GM18499 (cell line): ENCODE measurements around the gene CDT1.

ENCODE experiments used
- ATAC-seq: cut with Tn5 transposase; IDR thresholded peaks from one replicate; pipeline ENCODE4 v1.9.1; 2021; ENCODE audit warnings: moderate number of reproducible peaks; ENCODE audit not compliant: insufficient read depth, unreplicated experiment

Gene CDT1

DNA sequence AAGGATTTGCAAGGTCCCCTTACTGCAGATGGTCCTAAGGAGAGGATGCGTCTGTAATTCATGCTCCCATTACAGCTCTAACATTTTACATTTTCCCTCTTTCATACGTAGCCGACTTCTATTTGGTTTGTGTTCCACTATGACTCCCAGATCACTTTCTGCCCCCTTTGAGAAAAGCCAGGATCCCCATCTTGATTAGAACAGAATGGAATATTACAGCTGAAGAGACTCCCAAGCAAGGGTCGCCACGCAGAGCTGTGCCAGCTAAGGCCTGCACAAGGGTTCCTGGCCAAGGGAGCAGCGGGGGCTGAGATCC lies 3.4 kb upstream of the CDT1 start:
- ATAC-seq = no peak

- ATAC-seq = no peak
Observed at GRCh38 chr16:88804173-88804551, 573 bp downstream of the CDT1 start.

- no peak for ATAC-seq
Observed at GRCh38 chr16:88804552-88805339, 1.2 kb downstream of the CDT1 start.

DNA sequence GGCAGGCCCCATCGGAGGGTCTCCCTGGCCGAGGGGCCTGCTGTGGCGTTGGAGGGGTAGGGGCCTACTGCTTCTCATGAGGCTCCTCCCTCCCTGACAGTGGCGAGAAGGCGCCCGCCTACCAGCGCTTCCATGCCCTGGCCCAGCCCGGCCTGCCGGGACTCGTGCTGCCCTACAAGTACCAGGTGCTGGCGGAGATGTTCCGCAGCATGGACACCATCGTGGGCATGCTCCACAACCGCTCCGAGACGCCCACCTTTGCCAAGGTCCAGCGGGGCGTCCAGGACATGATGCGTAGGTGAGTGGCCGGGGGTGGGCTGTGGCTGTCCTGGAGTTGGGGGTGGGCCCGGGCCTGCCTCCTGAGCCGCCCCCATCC lies 1.7 kb downstream of the CDT1 start:
- no peak for ATAC-seq

DNA sequence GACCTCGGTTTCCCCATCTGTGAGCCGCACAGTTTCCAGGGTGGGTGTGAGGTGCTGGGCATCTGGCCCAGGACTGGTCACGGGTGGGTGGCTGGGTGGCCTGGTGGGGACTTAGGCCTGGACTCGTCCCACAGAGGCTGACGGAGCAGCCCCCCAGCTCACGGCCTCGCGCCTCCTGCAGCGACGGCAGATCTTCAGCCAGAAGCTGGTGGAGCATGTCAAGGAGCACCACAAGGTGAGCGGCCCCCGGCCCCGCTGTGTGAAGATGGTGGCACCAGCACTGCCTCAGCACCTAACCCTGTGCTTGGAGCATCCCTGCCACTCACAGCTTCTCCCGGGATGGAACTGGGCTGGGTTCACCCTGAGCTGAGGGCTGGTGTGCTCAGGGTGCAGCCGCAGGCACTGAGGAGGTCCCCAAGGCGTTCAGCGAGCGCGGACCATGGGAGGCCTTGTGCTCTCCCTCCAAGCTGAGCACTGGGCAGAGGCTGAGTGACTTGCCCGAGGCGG lies 2.4 kb downstream of the CDT1 start:
- no peak for ATAC-seq

DNA sequence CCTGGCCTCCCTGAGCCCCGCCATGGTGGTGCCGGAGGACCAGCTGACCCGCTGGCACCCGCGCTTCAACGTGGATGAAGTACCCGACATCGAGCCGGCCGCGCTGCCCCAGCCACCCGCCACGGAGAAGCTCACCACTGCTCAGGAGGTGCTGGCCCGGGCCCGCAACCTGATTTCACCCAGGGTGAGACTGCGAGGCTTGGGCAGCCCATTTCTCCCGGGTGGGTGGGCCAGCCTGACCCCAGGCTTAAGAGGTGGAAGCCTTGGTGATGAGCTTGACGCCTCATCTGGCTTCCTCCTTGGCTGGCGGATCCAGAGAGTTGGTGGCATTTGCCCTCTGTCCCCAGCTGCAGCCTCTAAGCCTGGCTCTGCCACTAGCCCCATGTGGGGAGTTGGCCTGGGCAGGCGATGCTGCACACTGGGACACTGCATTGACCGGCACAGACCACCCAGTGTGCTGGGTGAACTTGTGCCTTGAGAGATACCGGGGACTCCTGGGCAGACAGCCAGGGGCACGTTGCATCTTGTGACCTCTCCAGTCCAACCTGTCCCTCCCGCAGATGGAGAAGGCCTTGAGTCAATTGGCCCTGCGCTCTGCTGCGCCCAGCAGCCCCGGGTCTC lies 3.0 kb downstream of the CDT1 start:
- ATAC-seq = no peak

DNA sequence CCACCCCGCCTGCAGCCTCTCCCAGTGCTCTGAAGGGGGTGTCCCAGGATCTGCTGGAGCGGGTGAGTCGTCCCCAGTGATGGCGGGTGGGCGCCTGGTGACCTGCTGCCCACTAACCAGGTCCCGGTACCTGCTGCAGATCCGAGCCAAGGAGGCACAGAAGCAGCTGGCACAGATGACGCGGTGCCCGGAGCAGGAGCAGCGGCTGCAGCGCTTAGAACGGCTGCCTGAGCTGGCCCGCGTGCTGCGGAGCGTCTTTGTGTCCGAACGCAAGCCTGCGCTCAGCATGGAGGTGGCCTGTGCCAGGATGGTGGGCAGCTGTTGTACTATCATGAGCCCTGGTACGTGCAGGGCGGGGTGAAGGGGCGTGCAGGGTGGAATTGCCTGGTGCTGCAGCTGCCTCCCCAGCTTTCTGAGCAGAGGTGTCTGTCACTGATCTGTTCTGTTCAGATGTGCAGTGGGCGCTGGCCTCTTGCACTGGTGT lies 3.6 kb downstream of the CDT1 start:
- no peak for ATAC-seq

DNA sequence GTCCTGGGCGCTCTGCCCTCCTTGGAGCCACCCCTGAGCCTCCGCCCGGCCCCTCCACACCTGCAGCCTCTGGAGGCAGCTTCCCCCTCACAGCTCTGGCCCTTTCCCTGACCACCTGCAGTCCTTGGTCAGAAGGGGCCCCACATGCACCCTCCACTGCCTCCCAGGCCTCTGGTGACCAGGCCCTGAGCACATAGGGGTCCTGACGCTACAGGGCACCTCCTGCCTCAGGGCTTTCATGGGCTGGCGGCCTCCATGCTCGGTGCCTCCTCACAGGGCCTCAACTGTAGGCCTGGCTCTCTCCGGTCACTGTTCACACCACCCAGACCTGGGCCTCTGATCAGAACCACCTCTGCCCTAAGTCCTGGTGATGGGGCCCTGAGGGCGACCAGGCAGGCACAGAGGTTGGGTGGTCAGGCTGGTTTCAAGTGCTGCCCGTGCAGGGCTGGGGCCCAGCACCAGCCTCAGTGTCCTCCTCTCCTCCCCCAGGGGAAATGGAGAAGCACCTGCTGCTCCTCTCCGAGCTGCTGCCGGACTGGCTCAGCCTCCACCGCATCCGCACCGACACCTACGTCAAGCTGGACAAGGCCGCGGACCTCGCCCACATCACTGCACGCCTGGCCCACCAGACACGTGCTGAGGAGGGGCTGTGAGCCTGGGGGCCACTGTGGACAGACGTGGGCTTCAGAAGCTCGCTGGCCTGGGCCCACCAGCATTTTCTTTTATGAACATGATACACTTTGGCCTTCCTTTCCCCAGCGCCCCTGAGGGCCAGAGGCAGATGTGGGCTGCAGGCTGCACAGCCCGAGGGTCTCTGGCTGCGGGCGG lies 4.3 kb downstream of the CDT1 start:
- ATAC-seq = no peak

GRCh38 chr16:88809068-88809675 lies 5.6 kb downstream of the CDT1 start:
- no peak for ATAC-seq

- no peak for ATAC-seq
Observed at GRCh38 chr16:88809676-88810165, 6.1 kb downstream of the CDT1 start.

DNA sequence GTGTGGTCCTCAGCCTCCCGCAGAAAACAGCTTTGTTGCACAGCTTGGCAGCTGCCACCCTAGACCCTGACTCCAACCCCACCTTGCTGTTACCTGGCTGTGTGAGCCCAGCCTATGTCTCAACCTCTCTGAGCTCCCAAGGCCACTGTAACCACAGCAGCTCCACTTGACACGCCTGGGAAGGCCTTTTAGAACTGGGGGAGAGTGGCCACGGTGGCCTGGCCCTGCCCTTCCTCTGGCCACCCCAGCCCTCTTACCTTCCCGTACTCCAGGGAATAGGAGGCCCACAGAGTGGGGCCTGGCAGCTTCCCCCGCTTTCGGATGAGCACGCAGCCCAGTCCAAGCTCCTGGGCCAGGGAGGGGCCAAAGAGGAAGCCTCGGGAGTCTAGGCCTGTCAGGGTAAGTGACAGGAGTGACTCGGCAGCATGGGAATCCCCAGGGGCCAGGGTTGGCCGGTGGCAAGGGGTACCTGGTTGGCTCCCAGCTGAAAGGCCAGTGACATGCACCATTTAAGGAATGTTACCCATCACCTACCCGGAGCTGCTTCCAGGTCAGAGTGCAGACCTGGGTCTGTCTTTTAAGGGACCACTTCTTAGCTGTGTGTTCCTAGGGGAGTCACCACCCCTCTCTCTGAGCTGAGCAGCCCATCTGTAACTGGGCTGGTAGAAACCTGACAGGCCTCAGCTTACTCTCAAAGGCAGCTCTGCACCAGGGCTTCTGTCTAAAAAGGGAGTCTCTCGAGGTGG lies 6.8 kb downstream of the CDT1 start:
- ATAC-seq = no peak

DNA sequence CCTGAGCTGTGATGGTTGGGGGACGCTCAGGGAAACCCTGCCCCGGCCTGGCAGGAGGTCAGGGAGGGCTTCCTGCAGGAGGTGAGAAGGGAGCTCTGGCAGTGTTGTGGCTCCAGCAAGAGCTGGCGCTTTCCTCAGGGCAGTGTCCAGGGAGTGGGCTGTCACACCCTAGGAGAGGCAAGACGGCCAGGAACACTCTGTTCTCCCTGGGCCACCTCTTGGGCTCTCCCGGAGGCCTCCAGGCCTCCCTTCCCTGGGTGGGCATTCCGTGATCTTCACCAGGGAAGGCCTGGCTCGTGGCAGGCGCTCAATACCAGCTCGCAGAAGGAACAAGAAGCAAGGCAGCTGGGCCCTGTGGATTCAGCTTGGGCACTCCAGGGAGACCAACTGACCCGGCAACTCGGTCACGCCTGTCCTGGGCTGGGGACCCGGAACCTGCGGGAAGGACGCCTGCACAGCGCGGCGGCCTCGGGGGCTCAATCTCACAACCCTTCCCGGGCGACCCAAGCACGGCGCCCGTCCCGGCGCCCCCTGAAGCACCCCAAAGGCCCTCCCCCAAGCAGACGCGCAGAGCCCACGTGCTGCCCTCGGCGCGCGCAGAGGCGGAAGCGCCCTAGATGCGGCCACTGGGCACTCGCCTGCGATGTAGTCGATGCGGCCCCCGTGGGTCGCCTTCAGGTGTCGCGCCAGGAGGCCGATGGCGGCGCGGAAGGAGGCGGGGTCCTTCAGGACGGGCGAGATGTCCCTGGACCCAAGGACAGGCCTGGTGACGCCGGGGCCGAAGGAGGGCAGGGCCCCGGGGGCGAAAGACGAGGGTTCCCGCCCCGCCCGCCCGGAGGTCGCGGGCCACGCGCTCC lies 7.6 kb downstream of the CDT1 start:
- peak; percentile 11 for ATAC-seq

DNA sequence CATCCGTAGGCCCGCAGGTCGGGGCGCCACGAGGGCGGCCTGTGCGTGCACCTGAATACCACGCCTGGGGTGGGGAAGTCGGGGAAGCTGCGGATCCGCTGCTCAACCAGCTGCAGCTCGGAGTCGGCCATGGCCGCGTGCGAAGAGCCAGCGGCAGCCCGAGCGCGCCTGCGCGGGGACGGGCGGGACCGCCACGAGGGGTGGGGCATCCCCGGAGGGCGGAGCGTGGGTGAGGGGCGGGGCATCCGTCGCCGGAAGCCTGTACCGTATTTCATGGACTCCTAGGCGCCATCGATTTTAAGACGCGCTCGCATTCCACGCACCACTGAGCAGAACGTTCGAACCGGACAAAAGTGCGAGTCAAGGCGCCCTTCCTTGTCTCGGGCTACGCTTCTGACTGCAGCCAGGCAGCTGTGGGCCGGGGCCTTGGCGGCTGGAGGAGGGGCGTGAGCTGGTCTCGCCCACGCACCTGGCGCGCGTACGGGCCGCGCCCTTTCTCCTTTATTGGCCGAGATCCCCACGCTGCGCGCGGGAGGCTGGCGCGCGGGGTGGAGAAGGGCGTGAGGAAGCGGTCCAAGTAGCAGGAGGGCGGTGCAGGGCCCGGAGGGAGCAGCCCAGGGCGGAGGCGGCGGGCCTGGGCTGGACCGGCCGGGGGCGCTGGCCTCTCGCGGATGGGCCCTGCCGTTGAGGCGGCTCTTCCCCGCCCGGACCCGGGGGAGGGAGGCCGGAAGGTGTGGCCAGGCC lies 8.4 kb downstream of the CDT1 start, which contains the start of gene APRT:
Gene APRT (minus strand): TSS at position 160 of the 744 bp plus-strand sequence. CDS start 29 bp downstream, at position 131.
- ATAC-seq = peak; percentile 40

DNA sequence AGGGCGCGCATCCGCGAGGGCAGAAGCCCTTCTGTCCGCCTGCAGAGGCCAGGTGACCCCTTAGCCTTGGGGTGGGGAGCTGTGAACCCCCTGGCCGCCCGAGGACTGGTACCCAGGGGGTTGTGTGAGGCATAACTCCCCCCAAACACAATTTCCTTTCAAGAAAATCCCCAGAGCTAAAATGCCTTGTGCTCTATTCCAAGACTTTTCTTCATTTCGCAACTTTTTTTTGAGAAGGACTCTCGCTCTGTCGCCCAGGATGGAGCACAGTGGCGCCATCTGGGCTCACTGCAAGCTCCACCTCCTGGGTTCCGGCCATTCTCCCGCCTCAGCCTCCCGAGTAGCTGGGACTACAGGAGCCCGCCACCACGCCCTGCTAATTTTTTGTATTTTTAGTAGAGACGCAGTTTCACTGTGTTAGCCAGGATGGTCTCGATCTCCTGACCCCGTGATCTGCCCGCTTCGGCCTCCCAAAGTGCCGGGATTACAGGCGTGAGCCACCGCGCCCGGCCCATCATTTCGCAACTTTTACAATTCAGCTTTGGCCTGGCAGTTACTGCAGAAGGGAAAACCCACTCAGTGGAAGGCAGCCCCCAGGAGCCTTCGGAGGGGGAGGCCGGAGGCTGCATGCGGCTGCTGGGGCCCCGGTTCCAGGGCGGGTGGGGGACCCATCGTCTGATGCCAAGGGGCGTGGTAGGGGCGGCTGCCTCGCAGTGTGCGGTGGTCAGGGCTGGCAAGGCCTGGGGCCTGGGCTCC lies 9.1 kb downstream of the CDT1 start:
- ATAC-seq = no peak

DNA sequence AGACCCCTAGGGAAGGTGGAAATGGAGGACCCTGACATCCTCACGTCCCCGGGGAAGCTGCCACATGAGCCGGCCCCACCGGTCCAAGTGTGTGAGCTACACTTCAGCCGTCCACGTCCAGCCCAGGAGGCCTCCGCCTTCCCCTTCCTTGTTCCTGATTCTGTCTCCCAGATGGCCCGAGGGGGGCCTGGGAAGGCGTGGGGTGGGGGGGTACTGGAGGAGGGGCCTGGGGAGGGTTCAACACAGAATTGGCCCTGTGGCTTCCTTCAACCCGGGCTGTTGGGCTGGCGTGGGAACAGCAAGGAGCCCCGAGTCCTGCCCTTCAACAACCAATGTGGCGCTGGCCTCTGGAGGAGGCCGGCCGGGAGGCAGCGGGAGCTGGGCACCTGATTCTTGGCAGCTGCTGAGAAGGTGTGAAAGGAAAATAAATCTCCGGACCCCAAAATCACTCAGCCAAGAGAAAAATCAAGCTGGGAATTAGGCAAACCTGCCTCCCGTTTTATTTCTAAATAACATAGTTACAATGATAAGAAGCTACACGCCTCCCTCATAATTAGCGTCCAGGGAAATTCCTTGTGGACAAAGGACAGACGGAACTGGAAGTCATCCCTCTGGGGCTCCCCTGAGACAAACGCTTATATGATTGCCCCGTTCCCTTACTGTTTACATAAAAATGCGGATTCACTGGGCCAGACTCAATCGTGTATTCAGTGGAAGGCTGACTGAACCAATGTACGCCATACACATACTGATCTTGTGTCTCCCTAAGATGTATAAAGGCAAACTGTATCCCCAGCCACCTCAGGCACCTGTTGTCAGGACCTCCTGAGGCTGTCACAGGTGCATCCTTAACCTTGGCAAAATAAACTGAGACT lies 9.9 kb downstream of the CDT1 start:
- ATAC-seq = no peak

DNA sequence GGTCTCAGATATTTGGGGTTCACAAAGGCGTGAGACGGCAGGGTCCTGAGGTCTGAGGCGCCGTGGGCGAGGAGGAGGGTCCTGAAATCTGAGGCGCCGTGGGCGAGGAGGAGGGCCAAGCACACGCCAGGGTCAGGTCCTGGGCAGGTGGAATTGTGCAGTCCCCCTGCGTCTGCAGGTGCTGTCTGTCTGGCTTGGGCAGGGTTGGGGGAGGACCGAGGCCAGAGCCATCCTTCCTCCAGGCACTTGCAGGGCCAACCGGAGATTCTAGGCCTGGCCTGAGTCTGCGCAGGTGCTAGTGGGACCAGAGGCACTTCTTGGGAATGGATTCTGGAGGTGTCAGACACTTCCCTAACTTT lies 10.5 kb downstream of the CDT1 start:
- no peak for ATAC-seq

DNA sequence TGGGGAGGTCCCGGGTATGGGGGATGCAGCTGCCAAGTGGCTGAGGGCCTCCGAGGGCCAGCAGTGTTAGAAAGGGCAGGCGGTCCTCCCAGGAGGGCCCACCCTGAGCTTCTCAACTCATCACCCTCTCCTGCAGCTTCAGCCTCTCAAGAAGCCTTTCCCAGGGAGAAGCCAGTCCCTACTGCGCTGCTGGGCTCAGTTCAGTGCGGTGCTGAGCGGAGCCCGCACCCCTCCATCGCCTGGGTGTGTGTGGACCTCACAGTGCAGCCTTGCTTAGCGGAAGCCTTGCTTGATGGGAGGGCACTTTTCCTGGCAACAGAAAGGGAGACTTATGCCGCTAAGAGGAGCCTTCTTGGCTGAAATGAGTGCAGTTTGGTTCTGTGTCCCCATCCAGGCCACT lies 11.6 kb downstream of the CDT1 start:
- no peak for ATAC-seq
